COLO668 (cell line): ENCODE measurements around the gene PCP2.

Experiments
- DNase-seq: peaks from one replicate; lab custom pipeline; 2025; ENCODE audit not compliant: unreplicated experiment; lab: John Stamatoyannopoulos, UW

Gene PCP2

GRCh38 chr19:7620442-7621412 is 12.8 kb downstream of the PCP2 start:
- DNase-seq = no peak

GRCh38 chr19:7619671-7620441 is 13.7 kb downstream of the PCP2 start:
- no peak for DNase-seq

- no peak for DNase-seq
These were observed 14.6 kb downstream of the PCP2 start for GRCh38 chr19:7618771-7619510.

GRCh38 chr19:7618348-7618747 is 15.2 kb downstream of the PCP2 start:
- peak; percentile 14 for DNase-seq

GRCh38 chr19:7617735-7618134 is 15.8 kb downstream of the PCP2 start:
- DNase-seq = no peak

GRCh38 chr19:7617172-7617571 is 16.3 kb downstream of the PCP2 start:
- no peak for DNase-seq

GRCh38 chr19:7614859-7615741 is 18.4 kb downstream of the PCP2 start:
- DNase-seq = no peak

GRCh38 chr19:7612282-7613274 is 20.9 kb downstream of the PCP2 start:
- no peak for DNase-seq

GRCh38 chr19:7611541-7612279 is 21.8 kb downstream of the PCP2 start:
- DNase-seq = no peak

GRCh38 chr19:7610491-7611240 is 22.9 kb downstream of the PCP2 start:
- DNase-seq = no peak

GRCh38 chr19:7607874-7608560 is 25.5 kb downstream of the PCP2 start:
- no peak for DNase-seq

- DNase-seq = no peak
These were observed 26.2 kb downstream of the PCP2 start for GRCh38 chr19:7607212-7607873.

GRCh38 chr19:7606289-7606688 is 27.2 kb downstream of the PCP2 start:
- no peak for DNase-seq

- peak; percentile 35 for DNase-seq
These were observed 27.9 kb downstream of the PCP2 start for GRCh38 chr19:7605490-7606222.

GRCh38 chr19:7603919-7604318 is 29.6 kb downstream of the PCP2 start:
- no peak for DNase-seq

- DNase-seq = no peak
These were observed 30.5 kb downstream of the PCP2 start for GRCh38 chr19:7602935-7603497.
